Upper lobe of right lung (tissue), 1 donor: ENCODE results near the gene TCF12. TPM values are rescaled to one million over a fixed set of nuclear protein-coding genes. Genes with fewer than 3 reads are reported as not detected.
A peak's percentile ranks its signal among the peaks of the same experiment; 100 is the strongest.

Experiments used
- ATAC-seq: fragments of 200-7000 bp; cut with Tn5 transposase; one replicate; pipeline ENCODE4 v1.9.1; 2020; ENCODE audit warnings: mild to moderate bottlenecking, moderate library complexity
- DNase-seq: peaks from one replicate; pipeline ENCODE4 v3.0.0-alpha.2; 2020
- H3K27ac ChIP-seq: fragments of 200-600 bp; one replicate; pipeline ENCODE4 v1.8.0; 2022
- H3K27me3 ChIP-seq: fragments of 200-600 bp; one replicate; pipeline ENCODE4 v1.8.0; 2022; ENCODE audit warnings: mild to moderate bottlenecking
- H3K36me3 ChIP-seq: fragments of 200-600 bp; one replicate; pipeline ENCODE4 v1.8.0; 2022
- H3K4me1 ChIP-seq: fragments of 200-600 bp; one replicate; pipeline ENCODE4 v1.8.0; 2022
- H3K4me3 ChIP-seq: fragments of 200-600 bp; one replicate; pipeline ENCODE4 v1.8.0; 2022; ENCODE audit warnings: mild to moderate bottlenecking
- H3K9me3 ChIP-seq: fragments of 200-600 bp; one replicate; pipeline ENCODE4 v1.8.0; 2022
- CTCF ChIP-seq: fragments of 200-600 bp; IDR thresholded peaks from one replicate; pipeline ENCODE4 v1.8.0; 2022; ENCODE audit warnings: antibody characterized with exemption
- intact Hi-C: fragments of 100-400 bp; cut with DNase I; formaldehyde crosslinking; loops from one replicate; pipeline ENCODE4 v1.11.0; 2022
- total RNA-seq: library from RNA; stranded (reverse); fragmentation: NEBNext Ultra II Directional; extraction: Animal tissue kit (Norgen Biotek cat#: 25700); gene quantifications from one replicate; pipeline ENCODE4 v1.2.1, GENCODE V29; 2021
- donor health status: DM: no; HTN: yes; CAD: no; lungs with severe emphysema.

The TCF12 gene
- total RNA-seq, 1 donor from 2014 or later, result 103 TPM

DNA sequence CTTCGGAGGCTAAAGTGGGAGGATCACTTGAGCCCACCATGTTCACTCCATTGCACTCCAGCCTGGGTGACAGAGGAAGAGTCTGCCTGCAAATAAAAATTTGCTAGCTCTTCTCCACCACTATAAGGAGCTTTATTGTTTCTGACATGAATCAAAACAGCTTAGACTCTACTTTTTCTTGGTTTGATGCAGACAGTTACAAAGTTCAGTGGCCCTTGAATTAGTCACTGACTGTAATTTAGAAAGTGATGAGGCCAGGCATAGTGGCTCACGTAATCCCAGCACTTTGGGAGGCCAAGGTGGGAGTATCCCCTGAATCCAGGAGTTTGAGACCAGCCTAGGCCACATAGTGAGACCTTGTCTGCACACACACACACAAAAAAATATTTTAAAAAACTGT is 285.5 kb downstream of the TCF12 start:
- ATAC-seq, result no peak

DNA sequence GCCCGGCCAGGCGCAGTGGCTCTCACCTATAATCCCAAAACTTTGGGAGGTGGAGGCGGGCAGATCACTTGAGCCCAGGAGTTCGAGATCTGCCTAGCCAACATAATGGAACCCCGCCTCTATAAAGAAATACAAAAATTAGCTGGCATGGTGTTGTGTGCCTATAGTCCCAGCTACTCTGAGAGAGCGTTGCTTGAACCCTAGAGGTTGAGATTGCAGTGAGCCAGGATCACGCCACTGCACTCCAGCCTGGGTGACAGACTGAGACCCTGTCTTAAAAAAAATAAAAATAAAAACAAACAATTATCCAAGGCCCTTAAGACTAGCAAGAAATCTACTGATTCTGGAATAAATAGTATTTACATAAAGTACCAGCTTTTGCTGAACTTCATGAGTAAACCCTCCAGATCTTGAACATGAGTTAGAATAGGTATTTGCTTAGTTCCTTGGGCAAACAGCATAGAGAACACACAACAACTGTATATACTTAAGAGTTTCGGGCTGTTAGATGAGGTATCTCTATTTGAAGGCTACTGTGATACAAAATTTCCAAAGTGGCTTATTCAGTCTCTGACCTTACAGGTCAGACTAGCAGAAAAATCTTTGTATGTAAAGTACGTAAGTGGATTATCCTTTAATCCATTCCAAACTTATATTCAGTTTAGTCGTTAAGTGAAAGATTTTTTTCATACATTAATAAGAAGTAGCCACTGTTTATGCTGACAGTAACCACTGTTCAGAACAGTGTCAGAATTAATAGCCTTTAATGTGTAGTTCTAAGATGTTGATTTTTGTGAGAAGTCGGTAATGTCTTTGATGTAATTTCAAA is 286.8 kb downstream of the TCF12 start:
- Histone ChIP-seq H3K27me3 (no peaks in the 10 kb centered on the region), H3K4me1 (no peaks in the 10 kb centered on the region), H3K27ac (no peak overlapping the region), H3K9me3 (no peaks in the 10 kb centered on the region), H3K36me3 (no peaks in the 10 kb centered on the region), H3K4me3 (no peak overlapping the region)
- TF ChIP-seq CTCF, result no peak
- DNase-seq (no peak), ATAC-seq (peak; percentile 65)
- intact Hi-C loops, result no loop called here

More for the DNA sequence above, 285.5 kb downstream of the TCF12 start:
- H3K36me3 ChIP-seq, result no peaks in the 10 kb centered on the region
- no peak for DNase-seq
- no peak overlapping the region for H3K27ac ChIP-seq
- no peak overlapping the region for H3K4me3 ChIP-seq
- no peaks in the 10 kb centered on the region for H3K9me3 ChIP-seq
- intact Hi-C loops, result no loop called here
- no peaks in the 10 kb centered on the region for H3K27me3 ChIP-seq
- TF ChIP-seq CTCF, result no peak
- H3K4me1 ChIP-seq, result peaks cover 7% of the 10 kb centered on the region

DNA sequence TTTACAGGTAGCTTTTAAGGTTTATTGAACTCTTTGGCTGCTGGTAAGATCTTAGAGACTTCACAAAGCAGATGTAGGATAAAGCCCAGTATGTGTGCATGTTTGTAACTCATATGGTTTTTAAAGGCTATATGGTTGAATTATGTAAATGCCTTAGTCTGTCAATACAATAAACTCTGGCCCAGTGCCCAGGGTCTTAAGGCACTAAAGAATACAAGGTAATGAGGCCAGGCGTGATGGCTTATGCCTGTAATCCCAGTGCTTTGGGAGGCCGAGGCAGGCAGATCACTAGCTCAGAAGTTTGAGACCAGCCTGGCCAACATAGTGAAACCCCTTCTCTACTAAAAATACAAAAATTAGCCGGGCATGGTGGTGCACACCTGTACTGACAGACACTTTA is 287.6 kb downstream of the TCF12 start:
- Histone ChIP-seq H3K4me1 (no peaks in the 10 kb centered on the region), H3K27ac (no peak overlapping the region), H3K9me3 (no peaks in the 10 kb centered on the region), H3K27me3 (no peaks in the 10 kb centered on the region), H3K36me3 (no peaks in the 10 kb centered on the region), H3K4me3 (no peak overlapping the region)
- intact Hi-C loops, result no loop called here
- TF ChIP-seq CTCF, result no peak
- DNase-seq (no peak), ATAC-seq (no peak)

DNA sequence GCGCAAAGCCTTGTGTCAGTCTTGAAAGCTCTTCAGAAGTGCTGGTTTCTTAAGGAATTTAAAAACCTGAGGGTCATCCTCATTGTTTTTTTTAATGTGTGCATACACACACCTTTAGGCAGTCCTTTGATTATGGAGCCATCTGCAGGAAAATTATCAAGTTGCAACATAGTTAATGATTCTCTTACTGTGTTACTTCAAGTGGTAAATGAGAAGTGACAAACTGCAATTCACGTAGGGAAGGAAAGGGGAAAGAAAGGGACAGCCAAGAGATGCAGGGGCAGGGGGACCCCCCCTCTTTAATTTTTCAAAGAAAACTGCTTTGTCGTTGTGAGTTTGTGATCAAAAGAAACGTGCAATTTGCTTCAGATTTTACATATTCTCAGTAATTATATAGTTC is 295.4 kb downstream of the TCF12 start:
- no peak overlapping the region for H3K27ac ChIP-seq
- H3K9me3 ChIP-seq, result no peaks in the 10 kb centered on the region
- intact Hi-C loops, result loop anchor here (10.0 kb wide), 1 partner anchor 69 kb away; no protein-coding TSS in a partner anchor
- DNase-seq (no peak), ATAC-seq (peak; percentile 79)
- no peaks in the 10 kb centered on the region for H3K36me3 ChIP-seq
- no peaks in the 10 kb centered on the region for H3K27me3 ChIP-seq
- no peak overlapping the region for H3K4me3 ChIP-seq
- TF ChIP-seq CTCF, result peak; percentile 56
- peaks cover 36% of the 10 kb centered on the region for H3K4me1 ChIP-seq

- H3K9me3 ChIP-seq, result no peaks in the 10 kb centered on the region
- ATAC-seq (no peak), DNase-seq (no peak)
- intact Hi-C loops, result loop anchor here (10.0 kb wide), 1 partner anchor 71 kb away; no protein-coding TSS in a partner anchor
- H3K4me3 ChIP-seq, result no peak overlapping the region
- H3K27me3 ChIP-seq, result no peaks in the 10 kb centered on the region
- no peaks in the 10 kb centered on the region for H3K36me3 ChIP-seq
- no peak overlapping the region for H3K27ac ChIP-seq
- H3K4me1 ChIP-seq, result peaks cover 41% of the 10 kb centered on the region
- no peak for TF ChIP-seq CTCF
Measured at GRCh38 chr15:57215326-57215725, 296.9 kb downstream of the TCF12 start.
